ENCODE results near the gene ADAM8. TPM values are rescaled to one million over a fixed set of nuclear protein-coding genes. Genes with fewer than 3 reads are reported as not detected.

The ADAM8 gene
- total and polyA plus RNA-seq, 10 of the 15 experiments (the other 5 are each of a cell fraction or from before 2014, with no cell fraction given) = 0.37 to 92.7 (median 21.7) TPM

GRCh38 chr10:133243593-133243992, 33.1 kb downstream of the ADAM8 start:
- H3K27ac ChIP-seq (ENCODE audit: control insufficient read depth, insufficient read depth) = no peak overlapping the region
- CTCF ChIA-PET = no interaction called here
- no peaks in the 10 kb centered on the region; the same call in 1 of the 2 replicates for H4K20me1 ChIP-seq (ENCODE audit: control insufficient read depth, insufficient read depth)
- POLR2A ChIA-PET = no interaction called here
- no TSS peak for BruUV-seq (replicated peaks)
- H3K9me3 ChIP-seq (replicated peaks; ENCODE audit: control insufficient read depth, insufficient read depth, low read length) = no peaks in the 10 kb centered on the region
- WGBS (ENCODE audit: insufficient coverage, insufficient replicate concordance, low lambda C conversion rate, missing lambda C conversion rate) = 42% methylated on average over 14 of the region's 14 CpGs
- H3K9ac ChIP-seq (ENCODE audit: control insufficient read depth, insufficient read depth, low read length) = no peak overlapping the region
- in situ Hi-C loops (cut with MboI) = no loop called here
- FAIRE-seq (no peak), DNase-seq (ENCODE audit: low read depth, low spot score) (no peak), ATAC-seq (no peak)
- H3K27me3 ChIP-seq (replicated peaks in 1 of 2; ENCODE audit: control insufficient read depth in 2 of 2, insufficient read depth in 2 of 2, low read length in 1 of 2) = 0 out of 4 replicates have a peak, but pooled peaks cover 0 to 1% of the 10 kb centered on the region in 2 experiments
- H2AFZ ChIP-seq (ENCODE audit: control insufficient read depth, low read depth, low read length) = no peak overlapping the region
- SMC1A ChIA-PET (ENCODE audit: uncharacterized antibody, unreplicated experiment) = no interaction called here
- no peaks in the 10 kb centered on the region for H3K79me2 ChIP-seq (ENCODE audit: control insufficient read depth, insufficient read depth, low read length)
- H3K36me3 ChIP-seq (ENCODE audit: control insufficient read depth in 2 of 2, insufficient read depth in 2 of 2, low read length in 1 of 2) = no peaks in the 10 kb centered on the region
- RAD21 ChIA-PET (ENCODE audit: unreplicated experiment) = no interaction called here
- no peak overlapping the region for H3K4me3 ChIP-seq
- peaks cover 15% of the 10 kb centered on the region for H3K4me1 ChIP-seq (ENCODE audit: control insufficient read depth, insufficient read depth, low read length)
- intact Hi-C loops (cut with micrococcal nuclease; ENCODE audit: unreplicated experiment) = no loop called here
- no peak overlapping the region for H3K4me2 ChIP-seq (ENCODE audit: control insufficient read depth, insufficient read depth)
- TF ChIP-seq ATF3 (IDR thresholded peaks at IDR 0.05; ENCODE audit: borderline replicate concordance, extremely low read depth, low read depth, low read length) = no peak
- TF ChIP-seq PKNOX1 (IDR thresholded peaks at IDR 0.05) = no peak
- no peak for TF ChIP-seq NBN (IDR thresholded peaks at IDR 0.05)
- TF ChIP-seq SRF (IDR thresholded peaks at IDR 0.05; ENCODE audit: low read depth in 2 of 2, low read length in 2 of 2) = no peak
- TF ChIP-seq MLLT1 (IDR thresholded peaks at IDR 0.05) = no peak
- TF ChIP-seq SP1 (IDR thresholded peaks at IDR 0.05; ENCODE audit: low read depth, low read length) = no peak
- no peak for TF ChIP-seq ZBTB33 (IDR thresholded peaks at IDR 0.05)
- TF ChIP-seq ZBED1 (IDR thresholded peaks at IDR 0.05; ENCODE audit: borderline replicate concordance) = no peak
- no peak for TF ChIP-seq SIX5 (IDR thresholded peaks at IDR 0.05; ENCODE audit: low read depth, low read length, severe bottlenecking)
- TF ChIP-seq SIN3A (IDR thresholded peaks at IDR 0.05; ENCODE audit: low read depth, low read length) = no peak
- TF ChIP-seq RAD51 (IDR thresholded peaks at IDR 0.05) = no peak
- TF ChIP-seq CEBPZ (IDR thresholded peaks at IDR 0.05; ENCODE audit: low read depth, low read length) = no peak
- TF ChIP-seq CEBPB (IDR thresholded peaks at IDR 0.05; ENCODE audit: borderline replicate concordance in 1 of 2, low read depth in 2 of 2, low read length in 2 of 2) = no peak
- TF ChIP-seq PBX3 (IDR thresholded peaks at IDR 0.05; ENCODE audit: insufficient replicate concordance, low read depth, low read length) = no peak
- TF ChIP-seq RFX5 (IDR thresholded peaks at IDR 0.05; ENCODE audit: low read depth, low read length) = no peak
